CD1c-positive myeloid dendritic cell (primary cell): ENCODE results near the gene UBXN7.
A peak's percentile ranks its signal among the peaks of the same experiment; 100 is the strongest.
"Not testable (repeated sequence)": the region's sequence is repeated elsewhere in the genome, so short reads cannot be mapped to it uniquely, and the experiment has no call there.

ENCODE experiments used
- DNase-seq: peaks from one replicate; pipeline ENCODE4 v3.0.0-alpha.2; 2016; ENCODE audit errors: extremely low spot score

The UBXN7 gene

DNA sequence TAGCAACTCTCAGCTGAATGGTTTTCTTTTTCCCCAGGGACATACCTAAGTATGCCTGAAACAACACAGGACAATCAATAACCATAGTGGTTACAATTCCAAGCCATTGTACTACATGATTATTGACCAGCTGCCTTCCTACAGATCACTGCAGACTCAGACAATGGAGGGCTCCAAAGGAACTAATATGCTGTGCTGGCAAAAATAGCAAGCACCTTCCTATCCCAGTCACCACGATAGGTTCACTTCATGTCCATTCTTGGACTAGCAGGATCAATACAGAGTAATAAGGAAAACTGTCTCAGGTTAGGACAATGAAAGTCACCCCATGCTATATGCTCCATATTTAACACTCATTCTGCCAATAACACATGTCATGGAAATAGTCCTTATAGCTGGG lies 76.6 kb downstream of the UBXN7 start:
- DNase-seq, result no peak

DNA sequence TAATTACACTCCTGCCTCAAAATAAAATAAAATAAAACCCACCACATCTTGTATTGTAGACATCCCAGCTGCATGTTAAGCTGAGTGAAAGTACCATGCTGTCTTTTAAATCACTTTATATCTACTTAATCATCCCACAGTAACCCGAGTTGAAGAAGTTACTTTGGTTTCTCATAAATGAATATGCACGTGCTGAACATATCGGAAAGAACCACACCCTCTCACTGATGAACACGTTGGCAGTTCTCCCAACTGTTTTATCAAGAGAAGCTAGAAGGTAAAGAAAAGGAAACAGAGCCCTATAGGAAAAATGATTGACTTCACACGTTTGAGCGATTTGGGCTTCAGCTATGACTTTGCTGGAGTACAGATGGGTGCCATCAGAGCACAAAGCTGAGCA lies 78.1 kb downstream of the UBXN7 start:
- DNase-seq, result no peak

DNA sequence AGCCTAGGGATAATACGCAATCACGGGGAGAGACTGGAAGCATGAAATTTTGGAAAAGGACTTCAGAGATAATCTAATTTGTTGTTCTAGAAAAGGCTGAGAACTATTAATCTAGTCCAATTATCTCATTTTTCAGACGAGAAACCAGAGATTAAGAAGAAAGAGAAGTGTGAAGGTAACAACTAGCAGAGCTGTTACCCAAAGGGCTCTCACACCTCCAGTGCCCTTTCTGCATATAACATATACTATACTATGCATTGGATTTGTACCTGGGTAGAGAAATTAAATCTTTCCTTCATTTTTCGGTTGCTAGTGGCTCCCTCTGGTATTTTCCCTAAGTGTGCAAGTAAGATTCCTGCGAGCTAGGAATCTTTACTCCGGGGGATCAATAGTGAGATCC lies 80.7 kb downstream of the UBXN7 start:
- no peak for DNase-seq

DNA sequence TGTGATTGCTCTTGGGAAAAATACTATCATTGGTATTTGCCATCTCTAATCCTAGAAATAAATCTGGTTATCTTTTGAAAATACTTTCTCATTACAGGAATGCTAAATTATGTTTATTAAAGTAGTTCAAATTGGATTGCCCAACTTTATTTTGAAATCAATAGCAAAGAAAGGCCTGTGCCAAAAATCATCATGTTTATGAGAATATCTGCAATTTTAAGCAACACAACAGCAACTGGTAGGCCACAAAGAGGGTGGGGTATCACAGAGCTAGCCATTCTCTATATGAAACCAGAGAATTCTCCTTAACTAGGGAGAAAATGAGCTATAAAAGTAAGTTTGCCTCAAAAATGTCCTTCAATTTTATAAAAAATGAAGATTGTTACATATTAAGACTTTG lies 82.2 kb downstream of the UBXN7 start:
- no peak for DNase-seq

DNA sequence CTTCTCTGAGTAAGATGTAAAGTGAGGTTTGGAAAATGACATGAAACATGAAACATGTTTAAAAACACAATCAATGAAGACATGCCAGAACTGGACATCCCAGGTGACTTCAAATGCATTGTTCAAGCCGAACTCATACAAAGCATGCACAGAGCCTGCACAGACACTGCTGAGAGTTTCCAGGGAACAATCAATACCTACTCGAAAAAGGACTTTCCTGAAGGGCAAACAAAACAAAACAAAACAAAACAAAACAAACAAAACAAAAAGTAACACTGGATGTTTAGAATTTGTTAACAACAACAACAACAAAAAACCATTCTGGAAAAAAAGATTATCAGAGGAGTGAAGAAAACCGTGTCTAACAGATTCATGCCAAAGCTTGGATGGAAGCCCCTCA lies 83.5 kb downstream of the UBXN7 start:
- no peak for DNase-seq

DNA sequence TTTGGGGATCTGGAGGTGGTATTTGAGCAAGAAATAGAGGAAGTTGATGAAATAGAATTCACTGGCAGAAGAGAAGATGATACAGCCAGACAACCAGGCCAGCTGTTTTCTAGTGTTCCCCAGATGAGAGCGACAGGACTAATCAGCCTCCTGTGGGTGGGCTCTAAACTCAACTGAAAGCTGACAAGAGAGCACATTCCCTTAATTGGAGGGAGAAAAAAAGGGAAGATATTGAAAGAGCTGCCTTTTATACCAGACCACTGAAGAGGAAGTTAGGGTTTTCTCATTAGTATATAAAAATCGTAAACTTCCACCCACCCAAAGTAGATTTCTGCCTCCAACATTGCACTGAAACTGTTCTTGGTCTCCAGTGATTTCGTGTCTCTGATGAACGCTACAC lies 87.6 kb downstream of the UBXN7 start:
- peak; percentile 85 for DNase-seq

DNA sequence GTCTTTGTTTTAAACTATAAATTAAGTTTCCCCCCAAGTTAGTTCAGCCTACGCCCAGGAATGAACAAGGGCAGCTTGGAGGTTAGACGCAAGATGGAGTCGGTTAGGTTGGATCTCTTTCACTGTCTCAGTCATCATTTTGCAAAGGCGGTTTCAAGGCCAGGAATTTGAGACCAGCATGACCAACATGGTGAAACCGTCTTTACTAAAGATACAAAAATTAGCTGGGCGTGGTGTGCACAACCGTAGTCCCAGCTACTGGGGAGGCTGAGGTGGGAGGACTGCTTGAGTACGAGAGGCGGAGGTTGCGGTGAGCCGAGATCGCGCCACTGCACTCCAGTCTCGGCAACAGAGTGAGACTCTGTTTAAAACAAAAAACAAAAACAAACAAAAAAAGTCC lies 88.3 kb downstream of the UBXN7 start:
- DNase-seq, result not testable (repeated sequence)

DNA sequence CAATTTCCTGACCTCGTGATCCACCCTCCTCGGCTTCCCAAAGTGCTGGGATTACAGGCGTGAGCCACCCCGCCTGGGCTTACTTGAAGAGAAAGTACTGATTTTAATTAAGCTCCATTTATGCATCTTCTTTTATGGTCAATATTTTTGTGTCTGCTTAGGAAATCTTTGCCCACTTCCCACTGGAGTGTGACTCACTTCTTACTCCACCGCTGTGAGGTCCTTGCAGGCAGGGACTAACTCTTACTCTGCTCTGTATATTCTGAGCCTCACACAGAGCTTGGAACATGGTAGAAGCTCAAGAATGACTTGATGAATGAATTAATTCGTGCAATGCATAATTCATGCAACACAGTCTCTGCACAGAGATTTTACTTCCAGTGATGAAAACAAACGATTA lies 91.1 kb downstream of the UBXN7 start:
- DNase-seq, result peak; percentile 87

DNA sequence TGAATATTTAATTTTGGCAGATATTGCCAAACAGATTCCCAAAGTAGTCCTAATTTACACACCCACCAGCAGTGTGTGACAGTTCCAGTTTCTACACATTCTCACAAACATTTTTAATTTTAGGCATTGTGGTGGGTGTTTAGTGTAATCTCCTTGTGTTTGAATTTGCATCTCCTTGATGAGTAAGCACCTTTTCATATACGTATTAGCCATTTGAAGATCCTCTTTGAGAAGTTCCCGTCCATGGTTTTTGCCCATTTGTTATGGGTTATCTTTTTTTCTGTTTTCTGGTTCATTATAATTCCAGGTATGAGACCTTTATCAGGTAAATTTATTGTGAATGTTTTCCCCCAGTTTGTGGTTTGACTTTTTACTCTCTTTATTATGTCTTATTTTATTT lies 91.8 kb downstream of the UBXN7 start:
- peak; percentile 79 for DNase-seq

DNA sequence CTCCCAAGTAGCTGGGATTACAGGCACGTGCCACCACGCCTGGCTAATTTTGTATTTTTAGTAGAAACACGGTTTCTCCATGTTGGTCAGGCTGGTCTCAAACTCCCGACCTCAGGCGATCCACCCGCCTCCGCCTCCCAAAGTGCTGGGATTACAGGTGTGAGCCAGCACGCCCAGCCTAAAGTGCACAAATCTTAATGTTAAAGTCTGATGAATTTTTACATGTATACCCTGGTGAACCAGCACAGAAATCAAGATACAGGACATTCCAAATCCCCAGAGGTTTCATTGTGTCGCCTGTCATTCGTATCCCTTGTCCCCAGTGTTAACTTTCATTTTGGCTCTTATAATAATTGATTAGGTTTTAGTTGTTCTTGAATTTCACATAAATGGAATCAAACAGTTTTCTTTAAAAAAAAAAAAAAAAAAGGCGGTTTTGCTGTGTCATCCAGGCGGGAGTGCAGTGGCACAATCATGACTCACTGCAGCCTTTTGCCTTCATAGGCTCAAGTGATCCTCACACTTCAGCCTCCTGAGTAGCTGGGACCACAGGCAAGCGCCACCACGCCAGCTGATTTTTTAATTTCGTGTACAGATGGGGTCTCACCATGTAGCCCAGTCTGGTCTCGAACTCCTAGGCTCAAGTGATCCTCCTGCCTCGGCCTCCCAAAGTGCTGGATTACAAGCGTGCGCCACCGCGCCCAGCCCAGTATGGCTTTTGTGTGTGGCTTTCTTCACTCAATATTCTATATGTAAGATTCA lies 92.6 kb downstream of the UBXN7 start:
- DNase-seq, result peak; percentile 77

DNA sequence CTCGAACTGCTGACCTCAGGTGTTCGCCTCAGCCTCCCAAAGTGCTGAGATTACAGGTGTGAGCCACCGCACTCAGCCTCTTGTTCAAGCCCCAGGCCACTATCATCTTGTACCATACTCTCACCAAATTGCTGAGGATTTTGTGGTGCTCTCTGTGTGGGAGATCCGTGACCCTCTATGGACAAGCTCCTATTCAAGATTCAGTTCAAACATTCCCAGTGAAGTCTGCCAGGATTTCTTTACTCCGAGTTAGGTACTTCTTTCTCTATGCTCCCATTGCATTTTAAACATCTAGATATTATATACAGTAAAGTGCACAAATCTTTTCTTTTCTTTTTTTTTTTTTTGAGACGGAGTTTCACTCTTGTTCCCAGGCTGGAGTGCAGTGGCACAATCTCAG lies 93.2 kb downstream of the UBXN7 start:
- DNase-seq, result no peak

DNA sequence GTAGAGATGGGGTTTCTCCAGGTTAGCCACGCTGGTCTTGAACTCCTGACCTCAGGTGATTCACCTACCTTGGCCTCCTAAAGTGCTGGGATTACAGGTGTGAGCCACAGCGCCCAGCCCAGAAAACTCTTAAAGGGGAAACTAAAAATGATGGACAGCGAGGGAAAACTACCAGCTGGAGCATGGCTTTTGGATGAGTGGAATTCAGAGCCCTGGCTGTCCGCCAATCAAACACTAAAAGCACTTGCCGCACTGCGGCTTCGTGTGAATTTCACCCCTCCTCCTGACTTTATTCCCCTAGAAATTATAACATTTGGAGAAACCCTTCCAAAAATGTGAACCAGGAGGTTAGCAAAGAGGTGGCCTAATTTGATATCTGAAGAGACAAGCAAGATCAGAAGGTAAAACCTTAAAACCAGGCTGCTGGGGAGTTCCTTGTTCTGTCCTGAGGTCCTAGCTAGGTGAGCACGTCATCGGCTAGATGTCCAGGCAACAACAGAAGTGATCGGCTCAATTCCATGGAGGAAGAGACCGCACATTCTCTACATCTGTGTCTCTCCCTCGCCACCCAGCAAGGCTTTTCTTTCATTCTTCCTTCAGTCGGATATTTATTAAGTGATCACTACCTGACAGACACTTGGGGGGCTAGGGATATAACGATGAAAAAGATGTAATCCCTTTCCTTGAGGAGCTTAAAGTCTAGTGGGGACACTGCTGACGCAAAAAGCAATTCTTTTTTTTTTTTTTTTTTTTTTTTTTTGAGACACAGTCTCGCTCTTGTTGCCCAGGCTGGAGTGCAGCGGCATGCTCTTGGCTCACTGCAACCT lies 95.7 kb downstream of the UBXN7 start:
- DNase-seq, result no peak

DNA sequence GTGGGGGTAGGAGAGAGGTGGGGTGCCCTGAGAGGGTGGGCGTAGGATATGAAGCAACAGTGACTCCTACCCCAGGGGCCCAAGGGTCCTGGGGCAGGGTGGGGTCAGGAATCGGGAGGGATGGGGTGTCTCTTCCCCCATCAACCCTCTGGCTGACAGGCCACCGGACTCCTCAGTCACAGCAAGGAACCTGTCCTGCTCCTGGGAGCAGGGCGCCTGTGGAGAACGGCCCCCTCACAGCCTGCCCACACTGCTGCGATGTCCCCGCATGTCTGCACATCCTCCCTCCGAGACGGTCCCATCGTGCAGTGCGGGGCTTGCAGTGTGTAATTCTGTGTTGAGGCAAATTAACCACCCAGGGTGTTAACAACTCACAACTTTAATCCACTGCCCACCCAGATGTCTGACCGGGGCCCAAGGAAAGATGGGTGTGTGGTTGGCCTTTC lies 96.7 kb downstream of the UBXN7 start:
- no peak for DNase-seq

DNA sequence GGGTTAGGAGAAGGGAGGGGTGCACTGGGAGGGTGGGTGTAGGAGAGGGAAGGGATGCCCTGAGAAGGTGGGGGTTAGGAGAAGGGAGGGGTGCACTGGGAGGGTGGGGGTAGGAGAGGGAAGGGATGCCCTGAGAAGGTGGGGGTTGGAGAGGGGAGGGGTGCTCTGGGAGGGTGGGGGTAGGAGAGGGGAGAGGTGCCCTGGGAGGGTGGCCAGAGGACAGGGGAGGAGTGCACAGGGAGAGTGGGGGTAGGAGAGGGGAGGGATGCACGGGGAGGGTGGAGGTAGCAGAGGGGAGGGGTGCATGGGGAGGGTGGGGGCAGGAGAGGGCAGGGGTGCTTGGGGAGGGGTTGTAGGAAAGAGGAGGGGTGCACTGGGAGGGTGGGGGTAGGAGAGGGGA lies 97.2 kb downstream of the UBXN7 start:
- DNase-seq, result no peak

DNA sequence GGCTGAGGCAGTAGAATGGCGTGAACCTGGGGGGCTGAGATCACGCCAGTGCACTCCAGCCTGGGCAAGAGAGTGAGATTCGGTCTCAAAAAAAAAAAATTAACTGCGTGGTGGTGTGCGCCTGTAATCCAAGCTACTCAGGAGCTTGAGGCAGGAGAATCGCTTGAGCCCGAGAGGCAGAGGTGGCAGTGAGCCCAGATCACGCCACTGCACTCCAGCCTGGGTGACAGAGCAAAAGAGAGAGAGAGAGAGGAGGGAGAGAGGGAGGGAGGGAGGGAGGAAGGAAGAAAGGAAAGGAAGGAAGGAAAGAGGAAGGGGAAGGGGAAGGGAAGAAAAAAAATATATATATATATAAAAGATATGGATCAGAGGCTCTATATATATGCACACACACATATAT lies 100.1 kb downstream of the UBXN7 start:
- no peak for DNase-seq

DNA sequence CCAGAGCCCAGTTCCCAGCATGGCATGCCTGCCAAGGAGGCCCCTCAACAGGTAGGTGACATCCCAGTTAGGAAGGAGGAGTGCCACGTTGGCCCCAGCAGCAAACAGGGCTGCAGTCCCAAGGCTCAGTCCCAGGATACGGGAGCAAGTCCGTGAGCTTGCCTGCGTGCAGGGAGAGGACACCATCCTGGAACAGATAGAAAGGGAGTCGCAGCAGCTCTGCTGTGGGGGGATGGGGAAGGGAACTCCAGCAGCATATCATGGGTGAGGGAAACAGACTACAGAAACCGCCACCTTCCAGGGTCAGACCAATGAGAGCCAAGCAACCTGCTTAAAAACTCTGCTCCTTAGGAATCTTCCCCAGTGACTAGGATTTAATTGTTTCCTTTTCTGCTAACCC lies 104.8 kb downstream of the UBXN7 start:
- DNase-seq, result no peak

DNA sequence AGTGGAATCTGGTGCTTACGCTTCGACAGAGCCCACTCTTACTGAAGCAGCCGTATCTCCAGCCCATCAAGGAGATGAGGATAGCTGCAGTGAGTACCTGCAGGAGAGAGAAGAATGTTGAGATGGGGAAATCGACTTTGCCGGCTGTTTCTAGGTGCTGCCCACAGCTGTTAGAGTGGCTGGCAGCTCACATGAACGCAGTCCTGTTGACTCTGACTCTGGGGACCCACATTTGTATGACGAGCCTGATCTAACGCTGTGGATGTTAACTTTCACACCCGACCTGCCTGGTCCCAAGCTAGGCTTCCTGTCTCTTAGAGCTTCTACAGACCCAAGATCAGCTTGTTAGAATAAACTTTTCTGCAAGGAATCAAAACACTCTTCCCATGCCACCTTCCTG lies 105.3 kb downstream of the UBXN7 start:
- no peak for DNase-seq

DNA sequence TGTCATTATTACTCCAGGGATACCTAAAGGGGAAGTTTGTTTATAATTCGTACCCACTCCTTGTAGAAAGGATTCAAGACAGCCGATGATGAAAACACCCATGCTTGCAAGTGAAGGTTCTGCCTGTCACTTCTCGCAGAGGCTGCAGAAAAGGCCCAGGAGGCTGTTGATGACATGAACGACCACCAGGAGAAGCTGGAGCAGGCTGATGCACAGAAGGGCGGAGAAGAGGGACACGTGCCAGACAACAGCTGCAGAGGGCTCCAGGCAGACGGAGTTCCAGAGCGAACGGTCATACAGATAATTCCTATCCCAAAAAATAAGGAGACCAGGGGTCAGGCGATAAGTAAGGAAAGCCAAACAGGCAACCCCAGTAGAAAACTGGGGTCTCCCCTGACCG lies 108.5 kb downstream of the UBXN7 start:
- DNase-seq, result no peak

DNA sequence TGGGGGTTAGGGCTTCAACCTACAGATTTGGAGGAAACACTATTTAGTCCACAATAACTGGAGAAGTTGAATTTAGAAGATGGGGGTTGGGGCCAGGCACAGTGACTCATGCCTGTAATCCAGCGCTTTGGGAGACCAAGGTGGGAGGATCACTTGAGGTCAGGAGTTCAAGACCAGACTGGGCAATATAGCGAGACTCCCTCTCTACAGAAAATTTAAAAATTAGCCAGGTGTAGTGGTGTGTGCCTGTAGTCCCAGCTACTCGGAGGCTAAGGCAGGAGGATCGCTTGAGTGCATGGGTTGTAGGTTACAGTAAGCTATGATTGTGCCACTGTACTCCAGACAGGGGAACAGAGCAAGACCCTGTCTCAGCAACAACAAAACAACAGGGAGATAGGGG lies 109.2 kb downstream of the UBXN7 start:
- DNase-seq, result peak; percentile 27

DNA sequence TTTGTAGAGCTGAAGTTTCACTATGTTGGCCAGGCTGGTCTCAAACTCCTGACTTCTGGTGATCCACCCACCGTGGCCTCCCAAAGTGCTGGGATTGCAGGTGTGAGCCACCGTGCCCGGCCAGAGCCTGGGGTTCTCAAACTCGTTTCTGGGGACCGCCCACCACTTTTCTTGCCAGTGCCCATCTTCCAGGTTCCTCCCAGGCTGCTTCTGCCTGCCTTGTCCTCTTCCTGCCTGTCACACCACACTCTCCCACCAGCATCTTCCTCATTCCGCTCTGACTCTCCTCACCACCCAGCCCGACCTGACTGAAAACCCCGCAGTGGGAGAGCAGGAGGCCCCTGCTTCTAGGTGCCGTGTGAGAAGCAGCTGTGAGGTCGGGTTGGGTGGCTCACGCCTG lies 111.1 kb downstream of the UBXN7 start:
- DNase-seq, result peak; percentile 80

DNA sequence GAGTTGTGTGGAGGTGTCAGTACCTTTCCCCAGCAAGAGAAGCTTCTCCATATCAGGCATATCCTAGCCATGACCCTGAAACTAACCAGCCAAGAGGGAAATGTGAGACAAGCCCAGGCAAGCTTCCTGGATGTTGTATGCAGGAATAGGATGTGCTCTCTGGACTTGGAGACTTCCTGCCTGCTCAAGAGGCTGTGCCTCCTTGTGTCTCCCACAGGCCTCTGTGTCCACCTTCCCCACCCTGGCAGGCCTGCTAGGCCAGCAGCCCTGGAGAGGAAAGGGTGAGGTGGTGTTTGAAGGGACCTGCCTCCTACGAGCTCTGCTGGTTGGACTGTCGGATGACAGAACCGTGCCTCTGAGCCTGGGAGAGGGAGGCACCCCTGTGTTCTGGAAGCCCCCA lies 112.1 kb downstream of the UBXN7 start:
- no peak for DNase-seq

DNA sequence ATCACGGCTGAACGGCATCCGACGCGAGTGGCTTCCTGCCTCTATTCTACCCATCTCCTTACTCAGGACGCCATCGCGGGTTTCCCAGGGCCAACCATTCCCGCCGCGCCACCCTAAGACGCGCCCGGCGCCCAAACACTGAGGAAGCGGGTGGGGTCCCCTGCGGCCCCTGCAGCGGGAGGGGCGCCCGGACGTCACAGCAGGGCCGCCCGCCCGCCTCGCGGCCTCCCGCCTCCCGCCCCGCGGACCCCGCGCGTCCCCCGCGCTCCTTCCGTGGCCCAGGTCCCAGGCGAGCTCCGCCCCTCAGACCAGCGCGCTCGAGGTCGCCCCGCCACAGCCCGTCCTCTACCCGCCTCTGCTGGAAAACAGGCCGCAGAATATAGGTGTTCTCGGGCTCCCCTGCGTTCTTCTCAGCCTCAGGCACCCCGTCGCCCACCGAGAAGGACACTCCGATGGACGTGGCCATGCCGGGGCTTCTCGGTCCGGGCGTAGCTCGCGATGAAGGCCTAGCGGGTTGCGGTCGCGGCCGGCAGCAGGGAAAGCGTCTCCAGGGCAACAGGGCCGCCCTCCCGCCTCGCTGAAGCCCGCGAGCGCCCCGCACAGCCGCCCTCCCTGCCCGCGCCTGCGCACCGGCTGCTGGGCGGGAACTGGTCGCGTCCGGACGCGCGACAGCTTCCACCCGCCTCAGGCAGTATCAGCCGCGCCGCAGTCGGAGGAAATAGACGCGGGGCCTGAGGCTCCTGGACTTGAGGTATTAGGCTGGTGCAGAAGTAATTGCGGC lies 114.3 kb downstream of the UBXN7 start, which contains the start of gene DYNLT2B:
DYNLT2B (minus strand) TSS at position 554 of the 781 bp plus-strand sequence; CDS start at position 466, 88 bp downstream.
- peak; percentile 94 for DNase-seq
